GM21737 (cell line): ENCODE measurements around the gene TYW1.
"Not testable (repeated sequence)": the region's sequence is repeated elsewhere in the genome, so short reads cannot be mapped to it uniquely, and the experiment has no call there.

ENCODE experiments used
- ATAC-seq: cut with Tn5 transposase; IDR thresholded peaks from one replicate; pipeline ENCODE4 v1.9.1; 2021; ENCODE audit warnings: mild to moderate bottlenecking, moderate library complexity; ENCODE audit not compliant: unreplicated experiment

Gene TYW1

DNA sequence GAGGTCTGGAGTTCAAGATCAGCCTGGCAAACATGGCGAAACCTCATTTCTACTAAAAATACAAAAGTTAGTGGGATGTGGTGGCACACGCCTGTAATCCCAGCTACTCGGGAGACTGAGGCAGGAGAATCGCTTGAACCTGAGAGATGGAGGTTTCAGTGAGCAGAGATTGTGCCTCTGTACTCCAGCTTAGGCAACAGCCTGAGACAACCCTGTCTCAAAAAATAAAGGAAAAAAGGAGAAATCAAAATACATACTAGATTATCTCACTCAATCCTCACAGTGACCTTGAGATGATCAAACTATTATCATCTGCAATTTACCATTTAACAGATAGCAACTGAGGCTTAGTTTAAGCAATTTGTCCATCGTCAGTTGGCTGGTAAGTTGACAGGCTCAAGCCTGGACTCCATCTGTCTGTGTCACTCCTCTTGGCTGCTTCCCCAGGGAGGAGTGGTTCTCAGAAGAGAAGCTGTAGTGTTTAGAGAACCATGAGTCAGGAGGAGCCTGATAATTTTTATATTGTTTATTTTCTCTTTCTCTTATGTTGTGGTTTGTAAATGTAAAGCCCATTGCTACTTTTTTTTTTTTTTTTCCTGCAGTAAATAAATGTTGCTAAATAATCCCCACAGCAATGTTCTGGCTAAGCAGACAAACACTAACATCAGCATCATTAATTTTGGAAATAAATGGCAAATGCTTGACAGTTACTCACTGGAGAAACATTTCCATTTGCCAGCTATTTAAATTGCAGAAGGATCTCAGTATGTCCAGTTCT is 46.3 kb downstream of the TYW1 start:
- ATAC-seq: not testable (repeated sequence)

DNA sequence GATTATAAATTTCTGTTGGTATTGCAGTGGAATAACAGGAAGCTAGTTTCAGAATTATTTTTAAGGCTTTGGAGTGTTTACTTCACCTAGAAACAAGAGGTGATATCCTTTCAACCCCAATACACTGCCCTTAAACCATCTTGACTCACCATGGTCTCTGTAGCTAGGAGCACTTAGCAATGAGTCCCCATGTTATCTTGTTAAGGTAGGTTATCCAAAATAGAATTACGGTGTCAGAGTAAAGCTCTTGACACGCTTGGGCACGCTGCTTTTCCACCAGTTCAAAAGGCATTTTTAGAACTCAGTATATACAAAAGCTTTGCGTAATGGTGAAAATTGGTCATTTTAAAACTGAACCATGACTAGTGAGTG is 46.9 kb downstream of the TYW1 start:
- ATAC-seq: not testable (repeated sequence)

DNA sequence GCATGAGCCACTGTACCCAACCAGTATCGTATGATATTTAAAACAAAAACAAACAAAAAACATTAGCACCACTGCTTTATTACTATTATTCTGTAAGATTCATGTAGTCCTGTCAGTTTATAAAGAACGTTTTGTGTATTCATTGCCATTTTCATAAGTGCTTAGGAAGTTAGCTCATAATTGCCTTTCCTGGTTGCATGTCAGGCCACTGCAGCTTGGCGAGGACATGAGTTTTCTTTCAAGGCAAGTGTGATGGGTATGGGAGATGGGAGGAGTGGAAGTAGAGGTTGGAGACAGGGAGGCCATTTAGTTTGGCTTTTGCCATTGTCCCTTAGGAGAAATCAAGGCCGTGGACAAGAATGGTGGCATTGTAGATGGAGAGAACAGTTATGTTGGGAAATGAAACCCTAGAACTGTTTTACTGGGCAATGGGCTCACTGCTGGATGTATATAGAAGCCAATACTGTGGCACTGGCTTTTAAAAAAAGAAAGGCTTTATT is 48.9 kb downstream of the TYW1 start:
- ATAC-seq: no peak

DNA sequence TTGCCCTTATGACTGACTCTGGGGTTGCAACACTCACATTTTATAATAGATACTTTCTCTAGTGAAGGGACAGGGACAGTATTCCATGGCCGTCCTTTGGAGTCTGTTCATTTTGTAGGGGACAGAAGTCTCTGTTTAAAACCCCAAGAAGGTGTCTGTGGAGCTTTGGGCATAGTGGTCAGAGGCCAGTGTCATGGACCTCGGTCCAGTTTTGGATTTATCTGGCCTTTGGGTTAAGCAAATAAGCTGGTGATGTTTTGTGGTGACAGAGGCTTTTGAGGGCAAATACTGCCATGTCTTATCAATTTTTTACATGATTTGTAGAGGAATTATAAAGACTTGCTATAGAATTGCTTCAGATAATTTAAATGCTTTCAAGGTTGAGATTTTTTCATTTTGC is 50.2 kb downstream of the TYW1 start:
- ATAC-seq: not testable (repeated sequence)

DNA sequence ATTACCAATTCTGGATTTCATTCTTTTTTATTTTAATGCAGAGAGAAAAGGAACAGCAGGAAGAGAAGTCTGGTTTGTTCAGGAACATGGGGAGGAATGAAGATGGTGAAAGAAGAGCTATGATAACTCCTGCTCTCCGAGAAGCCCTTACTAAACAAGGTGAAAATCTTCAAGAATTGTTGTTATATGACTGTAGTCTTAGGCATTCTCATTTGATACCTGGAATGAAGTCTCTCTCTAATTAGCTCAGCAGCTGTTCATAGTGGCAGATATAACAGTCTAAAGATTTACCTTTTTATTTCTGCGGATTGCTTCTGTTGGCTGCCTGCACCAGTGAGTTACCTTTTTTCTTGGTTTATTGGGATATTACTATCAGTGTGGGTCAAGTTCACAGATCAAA is 53.3 kb downstream of the TYW1 start:
- not testable (repeated sequence) for ATAC-seq

DNA sequence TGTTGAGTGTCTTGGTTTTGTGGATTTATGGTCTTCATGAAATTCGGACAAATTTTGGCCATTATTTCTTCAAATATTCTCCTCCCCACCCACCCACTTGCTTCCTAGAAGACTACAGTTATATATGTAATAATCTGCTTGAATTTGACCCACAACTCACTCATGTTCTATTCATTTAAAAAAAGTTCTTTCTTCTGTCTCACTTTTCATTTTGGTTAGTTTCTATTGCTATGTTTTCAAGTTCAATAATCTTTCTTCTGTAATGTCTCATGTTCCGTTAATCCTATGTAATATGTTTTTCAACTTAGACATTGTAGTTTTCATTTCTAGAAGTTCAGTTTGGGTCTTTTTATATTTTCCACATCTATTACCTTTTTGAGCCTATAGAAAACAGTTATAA is 55.5 kb downstream of the TYW1 start:
- ATAC-seq: not testable (repeated sequence)

DNA sequence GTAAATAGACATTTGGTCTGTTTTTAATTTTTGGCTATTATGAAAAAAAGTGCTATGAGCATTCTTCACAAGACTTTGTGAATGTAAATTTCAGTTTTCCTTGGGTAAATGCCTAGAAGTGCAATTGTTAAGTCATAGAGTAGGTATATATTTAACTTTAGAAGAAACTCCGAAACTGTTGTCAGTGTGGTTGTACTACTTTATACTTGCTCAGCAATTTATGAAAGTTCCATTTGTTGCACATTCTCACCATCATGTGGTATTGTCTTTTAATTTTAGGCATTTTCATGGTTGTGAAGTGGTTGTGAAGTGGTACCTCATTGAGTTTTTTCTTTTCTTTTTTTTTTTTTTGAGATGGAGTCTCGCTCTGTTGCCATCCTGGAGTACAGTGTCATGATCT is 60.0 kb downstream of the TYW1 start:
- ATAC-seq: no peak

DNA sequence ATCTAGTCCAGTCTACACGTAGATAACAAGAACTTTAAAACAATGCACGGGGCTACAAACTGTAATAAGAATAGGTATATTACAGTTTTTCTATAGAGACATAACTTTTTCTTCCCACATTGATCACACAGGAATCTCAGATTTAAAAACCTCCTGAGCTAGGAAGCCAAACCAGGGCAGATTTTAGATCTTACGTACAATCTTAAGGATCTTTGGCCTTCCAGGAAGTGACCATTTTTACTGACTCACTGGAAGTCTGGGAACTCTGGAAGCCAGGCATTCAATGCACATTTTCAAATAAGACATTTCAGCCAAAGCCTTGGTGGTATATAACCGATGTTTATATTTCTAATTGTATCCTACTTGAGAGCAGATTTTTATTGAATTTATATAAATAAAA is 64.7 kb downstream of the TYW1 start:
- not testable (repeated sequence) for ATAC-seq

DNA sequence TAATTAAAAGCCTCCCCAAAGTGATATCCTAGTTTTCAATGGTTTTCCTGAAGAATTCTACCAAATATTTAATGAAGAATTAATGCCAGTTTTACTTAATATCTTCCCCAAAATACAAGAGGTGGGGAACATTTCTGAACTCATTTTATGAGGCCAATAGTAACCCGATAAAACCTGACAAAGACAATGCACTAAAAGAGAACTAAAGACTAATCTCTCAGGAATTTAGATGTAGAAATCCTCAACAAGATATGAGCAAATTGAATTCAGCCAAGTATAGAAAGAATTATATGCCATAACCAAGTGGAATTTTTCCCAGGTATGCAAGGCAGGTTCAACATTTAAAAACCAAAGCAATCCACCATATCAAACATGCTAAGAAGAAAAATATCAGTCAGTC is 66.2 kb downstream of the TYW1 start:
- ATAC-seq: not testable (repeated sequence)

DNA sequence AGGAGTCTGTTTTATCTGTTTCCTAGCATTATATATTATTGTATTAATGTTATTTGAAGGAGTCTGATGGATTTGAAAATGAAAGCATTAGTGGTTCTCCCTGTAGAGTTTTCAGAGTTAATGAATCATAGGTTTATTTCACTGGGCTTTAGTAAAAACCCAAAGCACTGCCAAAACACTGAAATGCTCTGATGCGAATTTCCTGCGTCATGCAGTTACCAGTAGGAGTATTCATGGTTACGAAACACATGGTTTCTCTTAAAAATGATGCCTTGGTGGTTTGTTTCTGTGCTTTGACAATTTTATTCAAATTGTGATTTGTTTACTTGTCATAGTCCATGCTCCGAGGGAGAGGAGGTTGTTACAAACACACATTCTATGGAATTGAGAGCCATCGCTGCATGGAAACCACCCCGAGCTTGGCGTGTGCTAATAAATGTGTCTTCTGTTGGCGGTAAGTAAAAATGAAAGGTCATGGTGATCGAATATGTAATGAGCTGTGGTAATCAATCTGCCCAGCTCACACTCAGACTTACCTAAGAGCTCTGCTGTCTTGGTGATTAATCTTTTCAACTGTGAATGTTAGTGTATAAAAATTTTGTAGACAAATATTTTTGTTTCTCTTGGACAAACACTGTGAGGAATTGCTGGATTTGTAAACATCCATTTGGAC is 70.5 kb downstream of the TYW1 start:
- not testable (repeated sequence) for ATAC-seq

DNA sequence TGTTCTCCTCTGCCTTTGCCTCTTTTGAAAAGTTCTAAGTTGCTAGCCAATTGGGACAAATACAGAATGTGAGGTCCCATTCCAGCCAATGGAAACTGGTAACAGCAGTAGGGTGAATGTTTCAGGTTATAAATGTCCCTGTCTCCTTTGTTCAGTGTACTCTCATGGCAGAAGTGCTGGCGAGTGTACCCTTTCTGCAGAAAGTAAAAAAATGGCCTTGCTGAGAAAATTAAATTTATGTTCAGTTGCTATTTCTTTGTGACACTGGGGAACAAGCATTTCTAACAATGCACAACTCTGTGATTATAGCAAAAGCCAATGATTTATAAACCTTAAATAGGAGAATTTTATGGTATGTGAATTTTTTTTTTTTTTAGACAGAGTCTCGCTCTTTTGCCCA is 79.5 kb downstream of the TYW1 start:
- ATAC-seq: not testable (repeated sequence)

DNA sequence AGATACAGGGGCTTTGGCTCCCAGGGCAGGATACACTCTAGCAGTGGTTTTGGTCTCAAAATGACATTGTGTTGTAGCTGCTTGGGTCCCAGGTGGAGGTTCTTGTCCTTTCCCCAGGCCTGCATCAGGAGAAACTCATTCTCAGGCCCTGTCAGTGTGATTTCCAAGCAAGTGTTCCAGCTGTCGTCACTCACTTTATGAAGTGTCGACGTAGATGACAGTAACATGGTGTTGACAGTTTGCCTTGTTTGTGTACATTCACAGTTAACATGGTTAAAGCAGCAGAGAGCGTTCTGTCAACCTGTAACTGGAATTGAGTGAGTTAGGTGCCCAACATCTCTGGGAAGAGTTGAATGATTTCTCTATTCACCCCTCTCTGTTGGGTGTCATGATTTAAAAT is 86.2 kb downstream of the TYW1 start:
- not testable (repeated sequence) for ATAC-seq

DNA sequence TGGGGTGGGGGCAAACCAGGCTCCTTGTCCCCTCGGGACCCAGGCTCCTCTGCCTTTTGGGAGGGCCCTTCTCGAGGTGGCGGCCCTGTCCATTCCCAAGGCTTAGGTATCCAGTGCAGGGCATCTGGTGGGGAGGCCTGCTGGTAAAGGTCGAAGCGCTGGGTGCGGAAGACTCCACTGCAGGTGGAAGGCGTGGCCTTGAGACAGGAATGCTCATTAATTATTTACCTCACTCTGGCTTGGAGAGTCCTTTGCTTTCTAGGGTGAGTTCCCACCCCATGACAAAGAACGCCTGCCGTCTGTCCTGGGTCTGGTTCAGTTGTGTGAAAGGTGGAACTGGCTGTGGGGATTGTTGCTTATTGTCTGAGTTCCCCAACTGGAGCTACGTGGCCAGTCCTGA is 92.6 kb downstream of the TYW1 start:
- ATAC-seq: not testable (repeated sequence)

DNA sequence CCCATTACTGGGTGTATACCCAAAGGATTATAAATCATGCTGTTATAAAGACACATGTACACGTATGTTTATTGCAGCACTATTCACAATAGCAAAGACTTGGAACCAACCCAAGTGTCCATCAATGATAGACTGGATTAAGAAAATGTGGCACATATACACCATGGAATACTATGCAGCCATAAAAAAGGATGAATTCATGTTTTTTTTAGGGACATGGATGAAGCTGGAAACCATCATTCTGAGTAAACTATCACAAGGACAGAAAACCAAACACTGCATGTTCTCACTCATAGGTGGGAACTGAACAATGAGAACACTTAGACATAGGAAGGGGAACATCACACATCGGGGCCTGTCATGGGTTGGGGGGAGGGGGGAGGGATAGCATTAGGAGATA is 94.4 kb downstream of the TYW1 start:
- not testable (repeated sequence) for ATAC-seq

DNA sequence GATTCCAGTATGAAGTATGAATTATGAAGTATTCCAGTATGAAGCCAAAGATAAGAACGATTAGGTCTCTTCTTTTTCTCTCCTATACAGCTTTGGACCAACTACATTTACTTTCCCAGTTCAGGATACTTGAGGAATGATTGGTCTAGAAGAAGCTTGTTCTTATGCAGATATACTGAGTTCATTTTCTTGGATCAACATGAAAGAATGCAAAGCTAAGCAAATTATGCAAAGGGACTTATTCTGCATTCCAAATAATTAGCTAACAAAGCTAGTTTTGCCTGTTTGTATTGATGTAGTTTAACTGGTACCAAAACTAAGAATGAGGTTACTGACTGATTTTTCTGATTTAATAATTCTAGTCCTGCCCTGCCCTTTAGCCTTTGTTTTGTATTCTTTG is 101.4 kb downstream of the TYW1 start:
- ATAC-seq: not testable (repeated sequence)

DNA sequence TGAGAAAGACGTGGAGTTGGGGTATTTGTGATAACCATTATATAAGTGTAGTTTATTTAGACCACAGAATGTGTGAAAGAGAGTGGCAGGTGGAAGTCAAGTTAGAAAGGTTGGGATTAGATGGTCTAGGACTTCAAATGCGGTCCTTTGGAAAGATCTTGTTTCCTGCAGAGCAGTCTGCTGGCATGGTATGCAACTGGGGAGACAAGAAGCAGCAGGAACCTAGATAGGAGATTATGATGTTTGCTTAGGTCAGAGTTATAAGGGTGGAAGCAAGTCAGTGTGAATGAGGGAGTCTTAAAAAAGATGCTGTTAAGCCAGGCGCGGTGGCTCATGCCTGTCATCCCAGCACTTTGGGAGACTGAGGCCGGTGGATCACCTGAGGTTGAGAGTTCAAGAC is 102.8 kb downstream of the TYW1 start:
- ATAC-seq: not testable (repeated sequence)

DNA sequence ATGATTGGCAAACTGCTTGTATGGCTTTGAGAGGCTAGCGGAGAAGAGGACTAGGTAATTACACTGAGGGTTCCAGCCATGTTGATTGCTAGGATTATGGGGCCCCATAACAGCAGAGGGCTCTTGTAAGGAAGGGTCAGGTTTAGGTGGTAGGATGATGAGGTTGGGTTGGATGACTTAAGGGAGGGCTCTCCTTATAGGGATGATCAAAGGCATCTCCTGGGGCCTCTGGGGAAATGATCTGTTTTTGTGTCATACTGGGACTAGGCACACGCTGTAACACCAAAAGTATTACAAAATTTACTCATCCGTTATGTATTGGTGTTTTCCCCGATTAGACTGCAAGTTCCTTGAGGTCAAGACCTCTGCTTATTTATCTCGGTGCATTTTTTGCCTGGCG is 103.4 kb downstream of the TYW1 start:
- ATAC-seq: not testable (repeated sequence)

DNA sequence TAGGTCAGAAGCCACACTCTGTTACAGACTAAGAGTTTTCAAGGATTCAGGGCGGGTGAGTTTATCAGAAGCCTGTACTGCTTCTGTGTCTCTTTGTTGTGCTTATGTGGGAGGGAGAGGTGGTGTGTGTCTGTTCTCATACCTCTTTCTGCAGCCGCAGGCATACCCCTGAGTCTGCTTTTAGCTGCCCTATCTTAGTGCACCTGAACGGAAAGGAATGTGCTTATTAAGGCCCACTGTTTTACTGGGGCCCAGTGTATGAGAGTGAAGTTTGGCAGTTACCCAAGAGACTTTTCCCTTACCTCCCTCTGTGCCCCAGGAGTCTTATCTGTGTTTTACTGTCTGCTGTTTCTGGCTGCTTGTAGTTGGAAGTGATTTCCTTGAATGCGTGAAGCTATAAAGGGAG is 104.3 kb downstream of the TYW1 start:
- no peak for ATAC-seq

DNA sequence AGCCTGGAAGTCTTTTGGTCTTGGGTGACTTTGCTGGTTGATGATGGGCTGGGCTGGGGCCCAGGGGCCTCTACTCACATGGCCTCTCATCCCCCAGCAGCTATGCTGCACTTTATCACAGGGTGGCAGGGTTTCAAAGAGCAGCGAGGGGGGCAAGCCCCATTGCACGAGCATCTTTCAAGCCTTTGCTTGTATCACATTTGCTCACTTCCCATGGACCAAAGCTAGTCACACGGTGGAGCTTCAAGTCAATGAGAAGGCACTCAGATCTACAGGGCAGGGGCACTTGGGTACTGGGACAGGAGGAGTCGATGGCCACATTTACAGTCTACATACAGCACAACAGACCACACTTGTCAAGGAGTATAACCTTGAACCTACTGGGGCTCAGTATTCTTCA is 108.3 kb downstream of the TYW1 start:
- not testable (repeated sequence) for ATAC-seq

DNA sequence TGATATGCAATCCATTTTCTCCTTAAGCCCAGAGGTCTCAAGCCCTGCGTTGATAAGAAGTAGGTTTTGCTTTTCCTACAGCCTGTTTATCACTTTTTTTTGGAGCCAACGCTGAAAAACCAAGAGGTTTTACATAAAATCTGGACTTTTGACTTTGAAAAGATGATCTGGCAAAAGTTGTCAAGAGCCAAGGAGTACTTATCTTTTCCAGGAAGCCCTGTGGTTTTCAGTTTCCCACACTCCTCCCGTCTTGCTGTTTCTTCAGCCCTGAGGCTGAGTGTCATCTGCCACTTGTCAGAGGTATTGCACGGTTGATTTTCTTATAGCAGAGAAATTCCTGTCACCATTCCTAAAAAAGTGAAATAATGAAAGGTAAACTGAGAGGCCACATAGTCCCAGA is 108.7 kb downstream of the TYW1 start:
- no peak for ATAC-seq

DNA sequence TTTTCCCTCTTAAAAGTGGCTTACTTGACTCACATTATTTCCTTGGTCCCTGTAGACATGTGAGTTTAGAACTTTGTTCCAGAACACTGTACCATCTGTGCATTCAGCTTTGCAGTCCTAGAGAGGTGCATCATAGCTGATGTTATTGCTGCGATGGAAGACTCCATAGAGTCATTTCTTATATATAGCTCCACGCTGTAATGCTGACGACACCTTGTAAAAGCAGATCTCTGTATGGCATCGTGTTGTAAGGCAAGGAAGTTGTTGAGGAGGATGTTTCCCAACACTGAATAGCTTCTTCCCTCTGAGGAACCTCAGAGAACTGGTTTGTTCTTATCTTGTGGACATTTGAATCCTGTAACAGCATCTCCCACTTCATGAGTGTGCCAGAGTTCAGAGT is 109.6 kb downstream of the TYW1 start:
- not testable (repeated sequence) for ATAC-seq

DNA sequence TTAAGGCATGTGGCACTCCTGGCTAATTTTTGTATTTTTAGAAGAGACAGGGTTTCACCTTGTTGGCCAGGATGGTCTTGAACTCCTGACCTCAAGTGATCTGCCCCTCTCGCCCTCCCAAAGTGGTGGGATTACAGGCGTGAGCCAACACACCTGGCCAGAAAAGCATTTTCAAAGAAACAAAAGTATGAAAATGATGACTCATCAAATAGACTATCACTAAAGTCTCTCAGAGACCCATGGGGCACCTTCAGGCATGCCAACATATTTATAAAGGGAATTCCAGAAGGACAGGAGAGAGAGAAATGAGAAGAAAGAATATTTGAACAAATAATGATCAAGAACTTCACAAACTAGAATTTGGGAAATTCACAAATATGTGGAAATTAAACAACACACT is 114.7 kb downstream of the TYW1 start:
- ATAC-seq: not testable (repeated sequence)
